GM15510 (cell line): ENCODE results near the gene NR4A3.

Experiments
- POLR2A ChIP-seq: IDR thresholded peaks from 3 replicates; pipeline ENCODE4 v1.6.1; 2011; ENCODE audit warnings: borderline replicate concordance; ENCODE audit not compliant: insufficient read length; ENCODE audit errors: extremely low read depth

The NR4A3 gene

DNA sequence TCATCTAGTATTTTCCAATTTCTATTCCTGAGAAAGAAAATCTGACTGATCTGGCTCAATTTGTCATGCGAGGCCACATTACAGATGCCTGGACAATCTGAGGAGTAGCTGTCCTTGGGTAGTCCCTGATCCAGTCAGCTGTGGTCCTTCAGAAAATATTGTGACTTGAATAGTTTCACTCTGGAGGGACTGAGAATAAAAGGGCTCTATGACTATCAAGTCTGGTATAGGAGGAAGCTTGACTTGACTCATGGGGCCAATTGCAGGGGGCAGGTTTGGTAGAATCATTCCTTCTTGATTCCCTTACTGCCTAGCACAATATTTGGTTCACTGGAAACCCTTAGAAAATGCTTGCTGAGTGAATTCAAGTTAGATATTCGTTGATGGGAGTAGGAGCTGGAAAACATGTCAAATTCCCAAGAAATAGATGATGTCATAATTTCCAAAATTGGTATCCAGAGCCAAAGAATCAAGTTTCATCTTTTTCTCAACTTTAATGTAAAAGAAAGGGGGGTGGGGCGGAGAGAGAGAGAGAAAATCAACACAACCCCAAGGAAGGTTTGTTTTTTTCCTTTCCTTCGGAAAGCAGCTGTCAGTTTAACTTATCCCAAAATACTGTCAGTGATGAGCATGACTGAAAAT, 52.4 kb downstream of the NR4A3 start:
- no peak for TF ChIP-seq POLR2A

DNA sequence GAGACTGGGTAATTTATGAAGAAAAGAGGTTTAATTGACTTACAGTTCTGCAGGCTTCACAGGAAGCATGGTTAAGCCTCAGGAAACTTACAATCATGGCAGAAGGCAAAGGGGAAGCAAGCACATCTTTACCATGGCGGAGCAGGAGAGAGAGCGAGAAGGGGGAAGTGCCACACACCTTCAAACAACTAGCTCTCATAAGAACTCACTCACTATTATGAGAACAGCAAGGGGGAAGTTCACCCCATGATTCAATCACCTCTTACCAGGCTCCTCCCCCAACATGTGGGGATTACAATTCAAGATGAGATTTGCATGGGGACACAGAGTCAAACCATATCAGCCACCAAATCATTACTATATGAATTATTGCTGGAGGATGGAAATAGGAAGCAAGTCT, 54.5 kb downstream of the NR4A3 start:
- TF ChIP-seq POLR2A, result no peak

DNA sequence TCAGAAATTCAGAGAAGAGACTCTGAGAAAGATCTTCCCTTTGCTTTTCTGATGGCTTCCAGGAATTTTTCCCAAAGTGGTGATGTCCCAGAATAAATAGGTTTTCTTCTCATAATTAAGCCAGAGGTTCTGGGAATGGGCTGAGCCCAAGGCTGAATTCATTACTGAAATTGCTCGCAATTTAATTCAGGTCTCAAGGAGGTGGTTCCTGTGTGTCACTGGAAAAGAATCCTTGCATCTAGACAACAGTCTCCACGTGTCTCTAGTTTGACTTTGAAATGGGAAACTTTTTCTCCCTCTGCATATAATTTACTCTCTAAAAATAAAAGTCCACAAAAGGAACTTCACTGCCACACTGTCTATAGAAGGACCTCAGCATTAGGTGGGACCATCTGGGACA, 57.0 kb downstream of the NR4A3 start:
- TF ChIP-seq POLR2A, result no peak

GRCh38 chr9:99881769-99882168, 60.1 kb downstream of the NR4A3 start:
- TF ChIP-seq POLR2A, result no peak

DNA sequence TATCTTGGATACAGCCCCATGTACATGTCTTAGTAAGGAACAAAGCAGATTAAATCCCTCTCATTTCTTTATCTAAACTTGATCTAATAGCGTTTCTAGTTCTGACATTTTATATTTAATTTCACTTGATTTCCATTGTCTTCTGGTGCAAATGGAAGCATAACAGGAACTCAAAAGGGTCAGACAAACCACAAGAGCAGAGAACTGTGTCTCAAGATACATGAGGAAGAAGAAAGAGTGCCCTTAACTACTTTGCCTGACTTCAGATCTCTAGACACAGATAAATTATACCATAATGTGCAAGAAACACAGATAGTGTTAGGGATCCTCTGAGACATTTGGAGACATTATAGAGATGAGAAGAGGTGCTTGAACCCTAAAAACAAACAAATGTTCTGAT, 64.1 kb downstream of the NR4A3 start:
- no peak for TF ChIP-seq POLR2A

DNA sequence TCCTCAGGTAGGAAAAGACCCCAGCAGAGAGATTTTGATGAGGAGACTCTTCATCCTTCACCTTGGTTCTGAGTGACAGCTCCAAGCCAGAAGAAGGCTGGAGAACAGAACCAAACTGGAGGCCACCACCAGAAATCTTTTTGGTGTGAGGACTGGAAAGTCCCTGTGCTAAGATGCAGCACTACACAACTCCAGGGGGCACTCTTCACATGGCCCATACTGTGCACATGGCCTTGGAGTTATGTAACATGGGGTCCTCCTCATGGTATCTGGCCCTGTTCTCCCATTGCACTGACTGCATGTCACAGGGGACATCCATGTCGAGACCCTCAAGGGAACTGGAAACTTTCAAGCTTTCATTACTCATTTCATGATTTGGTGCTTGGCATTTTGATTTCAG, 67.4 kb downstream of the NR4A3 start:
- no peak for TF ChIP-seq POLR2A

DNA sequence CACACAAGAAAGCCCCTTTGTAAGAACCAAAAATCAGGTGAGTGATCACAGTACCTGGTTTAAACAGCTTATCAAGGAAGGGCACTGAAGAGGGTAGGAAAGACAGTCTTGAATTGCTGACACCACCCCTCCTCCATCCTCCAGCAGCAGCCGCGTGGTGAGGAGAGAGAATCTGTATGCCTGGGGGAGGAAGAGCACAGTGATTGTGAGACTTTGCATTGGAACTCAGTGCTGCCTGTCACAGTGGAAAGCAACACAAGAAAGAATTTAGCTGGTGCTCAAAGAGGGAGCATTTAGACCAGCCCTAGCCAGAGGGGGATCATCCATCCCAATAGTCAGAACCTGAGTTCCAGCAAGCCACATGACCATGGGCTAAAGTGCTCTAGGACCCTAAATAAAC, 73.1 kb downstream of the NR4A3 start:
- no peak for TF ChIP-seq POLR2A

GRCh38 chr9:99895510-99895909, 73.8 kb downstream of the NR4A3 start:
- no peak for TF ChIP-seq POLR2A

DNA sequence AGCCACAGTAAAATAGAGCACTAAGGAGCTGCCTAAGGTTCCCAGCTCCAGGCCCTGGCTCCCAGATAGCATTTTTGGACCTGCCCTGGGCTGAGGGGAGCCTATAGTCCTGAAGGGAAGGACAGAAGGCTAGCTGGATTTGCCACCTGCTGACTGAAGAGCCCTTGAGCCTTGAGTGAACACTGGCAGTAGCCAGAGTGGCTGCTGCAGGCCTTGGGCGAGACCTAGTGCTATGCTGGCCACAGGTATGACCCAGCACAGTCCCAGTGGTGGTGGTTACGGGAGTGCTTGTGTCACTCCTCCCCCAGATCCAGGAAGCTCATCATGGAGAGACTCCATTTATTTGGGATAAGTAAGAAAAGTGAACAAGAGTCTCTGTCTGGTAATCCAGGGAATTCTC, 74.4 kb downstream of the NR4A3 start:
- TF ChIP-seq POLR2A, result no peak

DNA sequence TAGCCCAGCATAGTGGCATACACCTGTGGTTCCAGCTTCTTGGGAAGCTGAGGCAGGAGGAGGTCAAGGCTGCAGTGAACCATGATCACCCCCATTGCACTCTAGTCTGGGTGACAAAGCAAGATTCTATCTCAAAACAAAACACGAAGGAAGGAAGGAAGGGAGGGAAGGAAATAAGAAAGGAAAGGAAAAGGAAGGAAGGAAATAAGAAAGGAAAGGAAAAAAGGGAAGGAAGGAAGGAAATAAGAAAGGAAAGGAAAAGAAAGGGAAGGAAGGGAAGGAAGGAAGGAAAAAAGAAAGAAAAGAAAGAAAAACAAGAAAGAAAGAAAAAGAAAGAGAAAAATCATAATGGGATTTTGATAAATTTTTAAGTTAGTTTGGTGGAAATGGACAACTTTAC, 81.7 kb downstream of the NR4A3 start:
- no peak for TF ChIP-seq POLR2A

DNA sequence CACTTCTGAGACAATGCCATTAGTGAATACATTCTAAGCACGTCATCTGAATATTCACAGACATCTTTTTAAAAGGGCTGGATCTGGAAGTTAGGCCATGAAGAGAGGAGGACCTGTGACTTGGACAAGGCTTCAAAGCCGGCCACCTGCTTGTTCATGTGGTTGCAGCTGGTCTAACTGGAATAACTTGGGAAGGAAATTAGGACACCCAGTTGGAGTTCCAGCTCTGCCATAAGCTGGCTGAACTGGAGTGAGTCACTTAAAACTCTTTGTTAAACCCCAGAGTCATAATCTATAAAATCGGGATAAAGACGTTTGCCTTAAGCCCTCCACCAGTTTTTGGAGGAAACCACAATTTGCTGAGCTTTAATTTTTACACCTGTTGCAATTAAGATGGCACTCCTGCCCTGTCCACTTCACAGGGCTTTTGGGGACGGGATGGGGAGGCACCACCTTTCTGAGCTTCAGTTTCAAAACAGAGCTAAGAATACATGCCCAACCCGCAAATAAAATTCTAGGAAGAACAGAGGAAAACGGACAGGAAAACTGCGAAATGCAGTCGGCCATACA, 84.2 kb downstream of the NR4A3 start:
- no peak for TF ChIP-seq POLR2A

- TF ChIP-seq POLR2A, result peak; percentile 87
Measured at GRCh38 chr9:99906403-99907207, 84.9 kb downstream of the NR4A3 start, which contains the start of gene STX17. STX17 (plus strand) TSS chr9:99906654; CDS start chr9:99915240, 8,586 bp downstream.

DNA sequence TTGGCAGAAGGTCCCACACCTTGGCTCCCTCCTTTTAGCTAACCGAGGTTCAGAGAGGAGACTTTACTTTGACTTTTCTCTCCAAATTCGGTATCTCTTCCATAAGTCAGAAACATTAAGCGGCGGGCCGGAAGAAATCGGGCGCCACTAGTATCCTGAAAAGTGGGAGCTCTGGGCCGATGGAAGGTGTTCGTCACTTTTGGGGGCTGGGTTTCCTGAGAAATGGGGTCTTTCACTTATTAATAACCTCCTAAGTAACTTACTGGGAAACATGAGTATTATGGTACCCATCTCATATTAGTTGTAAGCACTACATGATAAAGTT, 85.5 kb downstream of the NR4A3 start:
- no peak for TF ChIP-seq POLR2A

GRCh38 chr9:99911600-99911999, 89.9 kb downstream of the NR4A3 start:
- no peak for TF ChIP-seq POLR2A
